Neural crest cell (in vitro differentiated cells): ENCODE results near the gene IDNK. TPM values are rescaled to one million over a fixed set of nuclear protein-coding genes. Genes with fewer than 3 reads are reported as not detected.
"Not testable (repeated sequence)": the region's sequence is repeated elsewhere in the genome, so short reads cannot be mapped to it uniquely, and the experiment has no call there.

ENCODE experiments used
- DNase-seq: peaks from one replicate; pipeline ENCODE4 v3.0.0; 2021; ENCODE audit warnings: low read depth, mixed read lengths, low spot score
- H3K27ac Mint-ChIP-seq: one replicate; pipeline ENCODE4 v1.8.0; 2021; ENCODE audit warnings: mild to moderate bottlenecking, mixed read lengths; ENCODE audit not compliant: unreplicated experiment
- H3K27me3 Mint-ChIP-seq: 2 replicates; pipeline ENCODE4 v1.8.0; 2021; ENCODE audit warnings: low read depth, mild to moderate bottlenecking, mixed read lengths
- H3K36me3 Mint-ChIP-seq: 2 replicates; pipeline ENCODE4 v1.8.0; 2021; ENCODE audit warnings: low read depth, mild to moderate bottlenecking, mixed read lengths
- H3K4me1 Mint-ChIP-seq: 2 replicates; pipeline ENCODE4 v1.8.0; 2021; ENCODE audit warnings: mixed read lengths
- H3K4me3 Mint-ChIP-seq: one replicate; pipeline ENCODE4 v1.8.0; 2021; ENCODE audit warnings: mild to moderate bottlenecking, mixed read lengths
- H3K9me3 Mint-ChIP-seq: 2 replicates; pipeline ENCODE4 v1.8.0; 2021; ENCODE audit warnings: mixed read lengths
- CTCF ChIP-seq: fragments of 200-600 bp; sonication (generic); conservative IDR thresholded peaks from 2 replicates; pipeline ENCODE4 v1.5.0; 2021; ENCODE audit warnings: antibody characterized with exemption, mild to moderate bottlenecking
- total RNA-seq: library from RNA; stranded (reverse); gene quantifications from 2 replicates; pipeline ENCODE4 v1.2.1, GENCODE V29; 2021

Gene IDNK
- total RNA-seq, 1 donor from 2014 or later = 2.6 TPM

GRCh38 chr9:83588256-83588655, 34.7 kb upstream of the IDNK start:
- no peak overlapping the region for H3K4me3 Mint-ChIP-seq
- no peaks in the 10 kb centered on the region for H3K9me3 Mint-ChIP-seq
- DNase-seq = no peak
- H3K36me3 Mint-ChIP-seq = peaks cover under 1% of the 10 kb centered on the region
- no peak for TF ChIP-seq CTCF
- no peaks in the 10 kb centered on the region for H3K4me1 Mint-ChIP-seq
- H3K27ac Mint-ChIP-seq = no peak overlapping the region
- H3K27me3 Mint-ChIP-seq = no peaks in the 10 kb centered on the region

- Mint-ChIP-seq H3K4me3 (no peak overlapping the region), H3K9me3 (no peaks in the 10 kb centered on the region), H3K27ac (no peak overlapping the region), H3K36me3 (no peaks in the 10 kb centered on the region), H3K4me1 (no peaks in the 10 kb centered on the region), H3K27me3 (no peaks in the 10 kb centered on the region)
- DNase-seq = peak; percentile 63
- peak; percentile 77 for TF ChIP-seq CTCF
Observed at GRCh38 chr9:83596899-83597504, 25.9 kb upstream of the IDNK start.

DNA sequence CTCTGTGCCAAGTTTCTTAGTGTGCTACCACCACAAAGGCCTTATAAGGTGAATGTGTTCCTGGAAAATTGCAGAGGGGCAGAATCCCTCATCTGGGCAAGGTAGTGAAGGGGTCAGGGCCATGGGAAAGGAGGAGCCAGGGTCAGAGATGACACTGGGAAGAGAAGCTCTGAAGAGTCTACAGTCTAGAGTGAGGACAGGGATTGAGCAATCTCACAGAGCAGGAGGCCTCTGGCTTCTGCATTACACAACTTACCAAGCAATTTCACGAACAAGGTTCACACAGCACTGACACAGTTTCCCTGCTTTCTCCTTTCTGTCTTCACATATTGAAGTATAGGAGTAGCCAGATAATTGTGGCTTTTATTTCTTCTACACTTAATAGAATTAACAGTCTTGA, 24.5 kb upstream of the IDNK start:
- no peaks in the 10 kb centered on the region for H3K36me3 Mint-ChIP-seq
- no peak overlapping the region for H3K27ac Mint-ChIP-seq
- no peak for DNase-seq
- H3K27me3 Mint-ChIP-seq = no peaks in the 10 kb centered on the region
- no peak for TF ChIP-seq CTCF
- no peaks in the 10 kb centered on the region for H3K9me3 Mint-ChIP-seq
- no peaks in the 10 kb centered on the region for H3K4me1 Mint-ChIP-seq
- H3K4me3 Mint-ChIP-seq = no peak overlapping the region

DNA sequence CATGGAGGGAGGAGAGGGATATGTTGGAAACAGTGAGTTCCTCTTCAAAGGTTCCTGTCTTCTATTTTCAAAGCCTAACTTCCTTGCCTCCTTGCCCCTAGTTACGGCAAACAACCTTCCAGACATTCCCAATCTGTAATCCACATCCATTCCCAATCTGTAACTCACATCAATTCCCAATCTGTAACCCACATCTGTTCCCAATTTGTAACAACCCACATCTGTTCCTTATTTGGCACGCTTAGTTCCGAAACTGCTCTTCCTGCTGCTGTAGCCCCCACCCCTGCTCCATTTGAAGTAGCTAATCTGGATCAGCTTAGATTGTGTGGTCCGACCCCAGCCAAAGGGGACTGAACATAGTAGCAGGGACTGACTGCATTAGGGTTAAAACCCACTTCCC, 23.9 kb upstream of the IDNK start:
- no peak for TF ChIP-seq CTCF

DNA sequence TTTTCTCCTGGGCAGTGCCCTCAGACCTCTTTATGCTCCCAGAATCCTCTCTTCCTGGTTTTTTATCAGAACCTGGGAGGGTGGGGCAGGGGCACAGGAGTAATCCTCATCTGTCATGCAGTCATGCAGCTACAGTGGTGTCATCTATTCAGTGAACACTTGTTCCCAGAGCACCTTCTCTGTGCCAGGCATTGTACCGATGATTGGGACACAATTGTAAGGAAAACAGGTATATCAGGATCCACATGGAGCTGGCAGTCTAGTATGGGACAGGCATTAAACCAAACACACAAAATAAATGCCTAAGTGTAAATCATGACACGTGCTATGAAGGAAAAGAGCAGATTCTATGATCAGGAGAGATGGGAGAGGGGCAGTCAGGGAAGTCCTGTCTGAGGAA, 21.5 kb upstream of the IDNK start:
- no peak for DNase-seq
- Mint-ChIP-seq H3K27ac (no peak overlapping the region), H3K36me3 (no peaks in the 10 kb centered on the region), H3K27me3 (no peaks in the 10 kb centered on the region), H3K4me3 (no peak overlapping the region), H3K4me1 (no peaks in the 10 kb centered on the region), H3K9me3 (no peaks in the 10 kb centered on the region)
- no peak for TF ChIP-seq CTCF

More for the DNA sequence above, 23.9 kb upstream of the IDNK start:
- H3K9me3 Mint-ChIP-seq = no peaks in the 10 kb centered on the region
- H3K4me1 Mint-ChIP-seq = no peaks in the 10 kb centered on the region
- no peak for DNase-seq
- H3K27ac Mint-ChIP-seq = no peak overlapping the region
- no peaks in the 10 kb centered on the region for H3K36me3 Mint-ChIP-seq
- no peaks in the 10 kb centered on the region for H3K27me3 Mint-ChIP-seq
- no peak overlapping the region for H3K4me3 Mint-ChIP-seq

GRCh38 chr9:83607620-83608019, 15.3 kb upstream of the IDNK start:
- H3K27me3 Mint-ChIP-seq, H3K4me3 Mint-ChIP-seq, H3K27ac Mint-ChIP-seq, H3K4me1 Mint-ChIP-seq, DNase-seq, H3K9me3 Mint-ChIP-seq, H3K36me3 Mint-ChIP-seq: not testable (repeated sequence)

GRCh38 chr9:83613298-83613697, 9.6 kb upstream of the IDNK start:
- not testable (repeated sequence) for H3K36me3 Mint-ChIP-seq, H3K27ac Mint-ChIP-seq, DNase-seq, H3K27me3 Mint-ChIP-seq, H3K4me1 Mint-ChIP-seq, H3K4me3 Mint-ChIP-seq, H3K9me3 Mint-ChIP-seq
